Activated T-cell treated with anti-CD3 and anti-CD28 coated beads for 48 hours (primary cell): ENCODE measurements around the gene CCDC107.
A peak's percentile ranks its signal among the peaks of the same experiment; 100 is the strongest.
"Not testable (repeated sequence)": the region's sequence is repeated elsewhere in the genome, so short reads cannot be mapped to it uniquely, and the experiment has no call there.

Experiments
- DNase-seq: peaks from one replicate; pipeline ENCODE4 v3.0.0-alpha.2; 2020; ENCODE audit warnings: low read depth

Gene CCDC107

GRCh38 chr9:35658137-35658967 lies at the start of gene CCDC107:
TSS of gene CCDC107 (plus strand) at chr9:35658292. CDS start at chr9:35658380, 88 bp downstream.
- DNase-seq = peak; percentile 81

GRCh38 chr9:35609001-35609819 lies 48.9 kb upstream of the CCDC107 start:
- DNase-seq = no peak

- no peak for DNase-seq
Measured at GRCh38 chr9:35609820-35610163, 48.3 kb upstream of the CCDC107 start.

- DNase-seq = no peak
Measured at GRCh38 chr9:35611230-35611797, 46.8 kb upstream of the CCDC107 start.

GRCh38 chr9:35612066-35612465 lies 46.0 kb upstream of the CCDC107 start:
- DNase-seq = not testable (repeated sequence)

GRCh38 chr9:35612843-35613242 lies 45.2 kb upstream of the CCDC107 start:
- DNase-seq = no peak

- no peak for DNase-seq
Measured at GRCh38 chr9:35615981-35616680, 42.0 kb upstream of the CCDC107 start.

- DNase-seq = peak; percentile 63
Measured at GRCh38 chr9:35616681-35617459, 41.2 kb upstream of the CCDC107 start.

GRCh38 chr9:35617548-35617947 lies 40.5 kb upstream of the CCDC107 start:
- no peak for DNase-seq

- no peak for DNase-seq
Measured at GRCh38 chr9:35618325-35618727, 39.8 kb upstream of the CCDC107 start, which contains the start of gene CD72. TSS of gene CD72 (minus strand) at chr9:35618413. CDS start at chr9:35618303, 110 bp downstream.

- no peak for DNase-seq
Measured at GRCh38 chr9:35618854-35619799, 39.0 kb upstream of the CCDC107 start.

GRCh38 chr9:35619800-35620158 lies 38.3 kb upstream of the CCDC107 start:
- no peak for DNase-seq

- no peak for DNase-seq
Measured at GRCh38 chr9:35627575-35627974, 30.5 kb upstream of the CCDC107 start.

- no peak for DNase-seq
Measured at GRCh38 chr9:35628389-35628991, 29.6 kb upstream of the CCDC107 start.

- no peak for DNase-seq
Measured at GRCh38 chr9:35629597-35629996, 28.5 kb upstream of the CCDC107 start.

- DNase-seq = no peak
Measured at GRCh38 chr9:35635730-35636129, 22.4 kb upstream of the CCDC107 start.

- no peak for DNase-seq
Measured at GRCh38 chr9:35636135-35636876, 21.8 kb upstream of the CCDC107 start.

- DNase-seq = not testable (repeated sequence)
Measured at GRCh38 chr9:35636877-35637246, 21.2 kb upstream of the CCDC107 start.

- not testable (repeated sequence) for DNase-seq
Measured at GRCh38 chr9:35637427-35637955, 20.6 kb upstream of the CCDC107 start.
